GM10266 (cell line): ENCODE results near the gene GNA12.
"Not testable (repeated sequence)": the region's sequence is repeated elsewhere in the genome, so short reads cannot be mapped to it uniquely, and the experiment has no call there.

Experiments used
- DNase-seq: peaks from one replicate; pipeline ENCODE4 v3.0.0; 2012; ENCODE audit errors: extremely low spot score
- CTCF ChIP-seq: IDR thresholded peaks from 2 replicates; pipeline ENCODE4 v1.5.1; 2012; ENCODE audit warnings: mild to moderate bottlenecking, low read depth; ENCODE audit not compliant: control insufficient read depth, insufficient read depth; ENCODE audit errors: missing control alignments

The GNA12 gene

GRCh38 chr7:2725178-2726105 is 118.7 kb downstream of the GNA12 start:
- DNase-seq: no peak
- no peak for TF ChIP-seq CTCF

GRCh38 chr7:2724453-2725177 is 119.5 kb downstream of the GNA12 start:
- DNase-seq: no peak

GRCh38 chr7:2724036-2724435 is 120.1 kb downstream of the GNA12 start:
- not testable (repeated sequence) for DNase-seq

More at GRCh38 chr7:2724453-2725177, 119.5 kb downstream of the GNA12 start:
- no peak for TF ChIP-seq CTCF

GRCh38 chr7:2723138-2723850 is 120.8 kb downstream of the GNA12 start:
- DNase-seq: no peak
- TF ChIP-seq CTCF: no peak

DNA sequence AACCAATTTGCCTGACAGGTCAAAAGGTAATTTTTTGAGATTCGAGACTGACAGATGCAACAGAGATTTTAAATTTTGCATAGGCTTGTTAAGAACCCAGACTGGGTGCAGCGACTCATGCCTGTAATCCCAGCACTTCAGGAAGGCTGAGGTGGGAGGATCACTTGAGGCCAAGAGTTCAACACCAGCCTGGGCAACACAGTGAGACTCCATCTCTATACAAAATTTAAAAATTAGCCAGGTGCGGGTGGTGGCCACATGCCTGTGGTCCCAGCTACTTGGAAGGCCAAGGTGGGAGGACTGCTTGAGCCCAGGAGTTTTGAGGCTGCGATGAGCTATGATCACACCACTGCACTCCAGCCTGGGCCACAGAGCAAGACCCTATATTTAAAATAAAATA is 121.5 kb downstream of the GNA12 start:
- no peak for DNase-seq
- TF ChIP-seq CTCF: no peak

GRCh38 chr7:2721842-2722241 is 122.3 kb downstream of the GNA12 start:
- DNase-seq: no peak

GRCh38 chr7:2720024-2720423 is 124.1 kb downstream of the GNA12 start:
- no peak for TF ChIP-seq CTCF
- DNase-seq: no peak

More at GRCh38 chr7:2721842-2722241, 122.3 kb downstream of the GNA12 start:
- TF ChIP-seq CTCF: no peak
